HG03457 (cell line): ENCODE data around the gene PLA2G2C.
"Not testable (repeated sequence)": the region's sequence is repeated elsewhere in the genome, so short reads cannot be mapped to it uniquely, and the experiment has no call there.

Source experiments
- ATAC-seq: cut with Tn5 transposase; IDR thresholded peaks from one replicate; pipeline ENCODE4 v1.9.1; 2021; ENCODE audit warnings: moderate number of reproducible peaks; ENCODE audit not compliant: unreplicated experiment

PLA2G2C gene

DNA sequence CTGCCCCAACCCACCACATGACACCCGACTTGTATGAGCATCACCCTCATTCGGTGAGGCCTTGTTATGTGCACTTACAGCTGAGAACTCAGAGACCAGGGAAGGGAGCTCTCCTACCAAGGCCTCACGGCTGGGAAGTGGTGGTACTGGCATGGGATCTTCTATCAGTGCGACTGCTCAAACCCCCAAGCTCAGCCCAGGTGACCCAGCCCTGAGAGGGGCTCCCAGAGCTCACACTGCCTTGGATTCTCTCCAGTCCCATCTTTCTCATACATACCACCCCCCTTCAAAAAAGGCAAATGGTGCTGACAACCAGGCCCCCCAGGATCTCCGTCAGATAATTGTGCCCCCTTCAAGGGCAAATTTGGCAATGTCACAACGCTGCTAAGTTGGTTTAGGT, 48.0 kb downstream of the PLA2G2C start:
- ATAC-seq = no peak

DNA sequence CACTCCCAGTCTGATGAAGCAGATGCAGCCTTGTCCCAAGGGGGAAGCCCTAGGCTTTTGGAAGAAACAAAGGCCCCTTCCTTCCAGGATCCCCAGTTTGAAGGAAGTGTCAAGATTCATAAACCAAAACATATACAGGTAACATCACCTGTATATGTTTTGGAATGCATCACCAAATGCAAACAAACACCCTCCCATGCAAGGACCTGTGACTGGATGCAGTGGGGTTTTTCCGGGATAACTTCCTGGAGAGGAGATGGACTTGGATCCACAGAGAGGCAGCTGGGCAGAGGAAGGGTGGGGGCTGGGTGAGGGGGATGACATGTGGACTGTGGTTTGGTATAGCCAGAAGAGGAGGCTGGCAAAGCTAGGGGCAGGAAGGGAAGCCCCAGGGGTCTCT, 48.7 kb downstream of the PLA2G2C start:
- no peak for ATAC-seq

DNA sequence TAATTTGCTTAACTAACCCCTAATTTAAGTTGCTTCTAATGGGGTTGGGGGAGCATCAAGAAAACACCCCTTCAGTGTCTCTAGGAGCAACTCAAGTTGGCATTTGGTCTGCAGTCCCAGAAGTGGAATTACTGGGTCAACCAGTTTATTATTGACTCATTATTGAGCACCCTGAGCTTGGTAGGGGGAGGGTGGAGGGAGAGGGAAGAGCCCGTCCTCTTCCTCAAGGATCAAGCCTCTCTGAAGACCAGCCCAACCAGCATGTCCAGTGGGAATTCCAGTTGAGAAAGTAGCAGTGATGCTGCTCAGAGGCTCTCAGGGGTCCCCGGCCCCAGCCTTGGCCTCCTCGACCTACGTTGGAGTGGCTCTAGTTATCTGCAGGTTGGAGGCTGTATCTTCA, 49.3 kb downstream of the PLA2G2C start:
- no peak for ATAC-seq

DNA sequence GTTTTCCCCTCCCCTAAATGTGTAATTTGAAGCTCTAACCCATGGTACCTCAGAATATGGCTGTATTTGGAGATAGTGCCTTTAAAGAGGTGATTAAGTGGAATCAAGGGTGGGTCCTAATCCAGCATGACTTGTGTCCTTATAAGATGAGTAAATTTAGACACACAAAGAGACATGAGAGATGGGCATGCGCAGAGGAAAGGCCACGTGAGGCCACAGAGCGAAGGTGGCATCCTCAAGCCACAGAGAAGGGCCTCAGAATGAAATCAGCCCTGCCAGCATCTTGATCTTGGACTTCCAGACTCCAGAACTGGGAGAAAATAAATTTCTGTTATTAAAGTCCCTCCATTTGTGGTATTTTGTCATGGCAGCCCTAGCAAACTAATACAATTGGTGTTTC, 50.1 kb downstream of the PLA2G2C start:
- no peak for ATAC-seq

DNA sequence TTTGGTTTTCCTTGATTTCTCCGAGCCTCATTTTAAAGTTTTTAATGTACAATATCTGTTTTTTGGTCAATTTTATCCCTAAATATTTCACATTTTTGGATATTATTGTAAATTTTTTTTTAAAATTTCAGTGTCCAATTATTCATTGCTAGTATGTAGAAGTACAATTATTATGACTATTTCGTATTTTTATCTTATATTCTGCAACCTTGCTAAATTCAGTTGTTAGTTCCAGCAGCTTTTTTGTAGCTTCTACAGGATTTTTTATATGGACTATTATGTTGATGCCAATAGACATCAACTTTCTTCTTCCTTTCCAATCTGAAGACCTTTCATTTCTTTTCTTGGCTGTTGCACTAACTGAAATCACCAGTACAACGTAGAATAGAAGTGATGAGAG, 51.3 kb downstream of the PLA2G2C start:
- no peak for ATAC-seq

DNA sequence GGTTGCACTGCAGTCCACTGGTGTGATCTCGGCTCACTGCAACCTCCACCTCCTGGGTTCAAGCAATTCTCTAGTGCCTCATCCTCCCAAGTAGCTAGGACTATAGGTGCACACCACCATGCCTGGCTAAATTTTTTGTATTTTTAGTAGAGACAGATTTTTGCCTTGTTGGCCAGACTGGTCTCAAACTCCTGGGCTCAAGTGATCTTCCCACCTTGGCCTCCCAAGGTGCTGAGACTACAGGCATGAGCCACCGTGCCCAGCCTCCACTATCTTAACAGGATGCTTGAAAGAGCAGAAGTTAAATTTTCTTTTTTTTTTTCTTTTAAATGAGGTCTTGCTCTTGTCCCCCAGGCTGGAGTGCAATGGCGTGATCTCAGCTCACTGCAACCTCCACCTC, 55.8 kb downstream of the PLA2G2C start:
- not testable (repeated sequence) for ATAC-seq

DNA sequence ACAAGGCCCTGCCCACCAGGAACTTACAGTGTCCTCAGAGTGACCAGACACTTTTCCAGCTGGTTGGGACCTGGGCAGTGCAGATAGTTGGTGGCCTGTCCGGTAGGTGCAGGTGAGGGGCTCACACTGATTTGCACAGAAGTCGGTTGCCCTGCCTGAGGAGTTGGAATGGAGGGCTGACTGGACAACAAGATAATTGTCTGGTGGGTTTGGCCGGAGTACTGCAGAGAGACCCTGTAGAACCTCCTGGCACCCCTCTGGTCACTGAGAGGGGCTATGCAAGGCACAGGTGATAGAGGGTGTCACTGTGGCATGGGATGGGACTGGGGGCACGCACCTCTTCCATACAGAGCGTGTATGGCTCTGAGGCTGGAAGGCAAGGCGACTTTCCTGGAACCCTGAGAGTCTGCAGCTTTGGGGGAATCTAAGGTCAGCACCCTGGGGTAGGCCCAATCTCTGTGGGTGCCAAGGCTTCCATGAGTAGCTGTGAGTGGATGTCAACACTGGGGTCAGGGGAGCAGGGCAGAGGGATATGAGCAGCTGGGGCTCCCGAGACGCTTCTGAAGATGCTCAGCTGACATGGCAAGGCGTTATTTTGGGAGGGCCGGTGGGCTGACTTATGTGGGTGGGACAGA, 59.4 kb downstream of the PLA2G2C start:
- no peak for ATAC-seq

DNA sequence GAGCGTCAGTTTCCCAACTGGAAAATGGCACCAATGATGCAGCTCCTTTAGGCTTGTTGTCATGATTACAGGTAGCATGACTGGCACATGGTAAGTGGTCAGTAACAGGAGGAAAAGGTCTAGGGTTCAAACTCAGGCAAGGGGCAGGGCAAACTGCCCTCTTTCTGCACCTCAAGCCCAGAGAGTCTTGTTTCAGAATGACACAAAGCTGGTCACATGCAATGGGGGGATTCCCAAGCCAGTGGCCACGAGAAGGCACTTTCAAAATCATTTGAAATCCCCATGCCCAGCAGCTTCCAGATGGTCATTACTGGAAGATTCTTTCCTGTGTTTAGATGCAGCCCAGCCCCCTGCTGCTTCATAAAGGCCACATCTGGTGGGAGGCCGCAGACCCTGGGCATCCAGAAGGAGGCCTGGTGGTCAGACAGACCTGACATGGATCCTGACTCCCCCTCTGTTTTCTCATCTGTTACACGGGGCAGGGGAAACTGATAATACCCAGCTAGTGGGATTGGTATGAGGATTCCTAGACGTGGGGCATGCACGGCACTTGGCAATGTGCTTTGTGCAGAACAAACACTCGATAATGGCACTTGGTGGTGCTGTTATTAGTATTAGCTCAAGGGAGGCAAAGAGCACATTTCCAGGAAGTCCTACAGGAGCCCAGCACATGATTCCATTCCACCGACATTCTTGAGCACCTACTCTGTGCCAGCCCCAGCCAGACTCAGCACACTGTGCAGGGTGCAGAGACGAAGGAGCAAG, 60.1 kb downstream of the PLA2G2C start:
- ATAC-seq = no peak

DNA sequence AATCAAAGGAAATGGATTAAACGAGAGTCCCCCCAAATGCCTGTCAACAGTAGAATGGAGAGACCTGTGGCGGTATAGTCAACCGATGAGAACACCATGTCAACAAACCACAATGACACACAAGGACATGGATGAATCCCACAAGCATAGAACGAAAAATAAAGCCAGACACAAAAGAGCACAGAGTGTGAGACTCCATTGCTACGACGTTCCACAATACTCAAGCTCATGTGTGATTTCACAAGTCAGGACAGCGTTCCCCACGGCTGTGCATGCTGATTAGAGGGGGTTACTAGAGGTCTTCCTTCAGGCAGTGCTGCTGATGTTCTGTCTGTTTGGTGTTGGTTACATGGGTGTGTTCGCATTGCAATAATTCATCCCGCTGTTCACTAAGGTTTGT, 61.2 kb downstream of the PLA2G2C start:
- no peak for ATAC-seq

DNA sequence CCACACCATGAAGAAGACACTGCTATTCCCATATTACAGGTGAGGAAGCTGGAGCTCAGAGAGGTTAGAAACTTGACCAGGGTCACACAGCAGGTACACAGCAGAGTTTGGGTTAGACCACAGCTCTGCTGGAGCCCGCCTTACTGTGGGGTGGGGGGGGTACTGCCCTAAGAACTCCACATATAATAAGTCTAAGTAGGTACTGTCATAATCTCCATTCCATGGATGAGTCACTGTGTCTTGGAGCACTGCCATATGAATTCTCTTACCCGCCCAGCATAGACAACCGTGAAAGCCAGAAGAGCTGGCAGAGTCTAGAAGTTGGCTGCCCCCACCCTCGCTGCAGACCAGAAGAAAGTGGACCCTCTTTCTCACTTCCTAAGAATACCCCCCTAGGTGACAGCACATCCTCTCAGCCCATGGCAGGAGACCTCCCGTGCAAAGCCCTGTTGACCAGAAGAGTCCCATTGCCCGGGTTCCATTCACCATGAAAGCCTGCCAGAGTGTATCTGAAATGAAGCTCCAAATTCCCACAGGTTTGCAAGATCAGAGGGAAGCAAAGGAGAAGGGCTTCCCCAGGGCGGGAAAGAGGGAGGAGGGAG, 61.8 kb downstream of the PLA2G2C start:
- no peak for ATAC-seq

DNA sequence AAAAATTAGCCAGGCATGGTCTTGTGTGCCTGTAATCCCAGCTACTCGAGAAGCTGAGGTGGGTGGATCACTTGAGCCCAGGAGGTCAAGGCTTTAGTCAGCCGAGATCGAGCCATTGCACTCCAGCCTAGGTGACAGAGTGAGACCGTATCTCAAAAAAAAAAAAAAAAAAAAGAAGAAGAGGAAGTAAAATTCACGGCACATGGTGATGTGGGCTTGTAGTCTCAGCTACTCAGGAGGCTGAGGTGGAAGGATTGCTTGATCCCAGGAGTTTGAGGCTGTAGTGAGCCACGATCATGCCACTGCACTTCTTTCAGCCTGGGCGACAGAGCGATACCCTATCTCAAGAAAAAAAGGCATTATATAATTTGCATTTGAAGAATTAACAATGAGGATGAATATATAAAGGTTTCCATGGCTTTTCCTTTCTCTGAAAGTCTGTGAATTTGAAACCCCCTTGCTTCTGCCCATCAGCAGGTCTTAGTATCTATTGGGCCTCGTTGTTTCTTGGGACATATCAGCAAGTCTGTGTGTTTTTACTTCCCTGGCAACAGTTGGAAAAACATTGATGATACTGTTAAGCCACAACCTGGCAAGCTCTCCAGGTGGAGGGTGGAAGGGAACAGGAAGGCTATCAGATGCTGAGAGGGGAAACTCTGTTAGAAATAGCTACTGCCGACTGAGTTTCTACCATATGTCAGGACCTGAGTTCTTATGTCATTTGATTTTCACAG, 62.4 kb downstream of the PLA2G2C start:
- no peak for ATAC-seq

DNA sequence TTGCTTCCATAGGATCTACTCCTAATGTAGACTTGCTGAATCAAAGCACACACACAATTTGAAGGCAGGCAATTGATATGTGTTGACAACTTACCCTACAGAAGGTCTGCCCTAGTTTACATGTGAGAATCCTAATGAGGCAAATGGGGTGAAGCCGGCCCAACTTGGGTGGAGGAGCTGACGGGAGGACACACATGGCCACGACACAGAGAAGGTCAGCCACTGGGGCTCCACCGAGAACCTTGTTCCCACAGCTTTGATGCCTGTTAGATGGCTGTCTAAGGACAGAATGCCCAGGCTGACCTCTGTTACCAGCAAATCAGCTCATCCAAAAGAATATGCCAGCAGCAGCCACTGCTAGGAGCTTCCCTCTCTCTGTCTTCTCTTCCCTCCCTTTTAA, 65.5 kb downstream of the PLA2G2C start:
- ATAC-seq = no peak

DNA sequence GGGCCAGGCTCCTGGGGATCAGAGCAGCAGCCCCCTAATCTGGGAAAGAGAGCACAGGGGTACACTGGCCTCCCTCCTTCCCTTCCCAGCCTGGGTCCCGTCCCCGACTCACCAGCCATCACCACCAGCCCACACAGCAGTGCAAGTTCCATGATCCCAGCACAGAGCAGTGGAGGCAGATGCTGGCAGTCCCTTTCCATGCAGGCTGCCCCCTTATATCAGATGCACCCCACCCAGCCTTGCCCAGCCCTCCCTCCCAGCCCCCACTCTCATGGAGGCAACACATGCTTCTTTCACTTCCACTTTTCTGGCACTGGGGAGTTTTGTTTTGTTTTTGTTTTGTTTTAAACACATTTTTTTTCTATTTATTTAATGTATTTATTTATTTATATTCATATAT, 67.0 kb downstream of the PLA2G2C start, which contains the start of gene PLA2G2D:
TSS of gene PLA2G2D (minus strand) at position 190 of the 400 bp plus-strand sequence. CDS start at position 152, 38 bp downstream.
- ATAC-seq = no peak

DNA sequence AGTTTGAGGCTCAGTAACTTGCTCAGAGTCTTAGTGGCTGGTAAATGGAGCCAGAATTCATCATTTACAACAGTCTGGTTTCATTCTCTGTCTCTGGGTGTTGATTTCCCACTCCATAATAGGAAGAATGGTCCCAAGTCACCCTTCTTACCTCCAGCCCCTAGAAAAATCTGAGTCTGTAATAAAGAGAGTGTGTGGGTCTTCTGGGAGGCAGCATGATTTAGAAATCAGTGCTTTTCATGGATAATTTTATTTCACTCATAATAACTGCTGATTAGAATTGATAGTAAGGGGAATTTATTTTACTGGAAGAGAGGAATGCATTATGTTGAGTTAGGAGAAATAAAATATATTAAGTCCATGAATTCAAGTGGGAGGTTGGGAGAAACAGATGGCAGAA, 69.1 kb downstream of the PLA2G2C start:
- no peak for ATAC-seq

DNA sequence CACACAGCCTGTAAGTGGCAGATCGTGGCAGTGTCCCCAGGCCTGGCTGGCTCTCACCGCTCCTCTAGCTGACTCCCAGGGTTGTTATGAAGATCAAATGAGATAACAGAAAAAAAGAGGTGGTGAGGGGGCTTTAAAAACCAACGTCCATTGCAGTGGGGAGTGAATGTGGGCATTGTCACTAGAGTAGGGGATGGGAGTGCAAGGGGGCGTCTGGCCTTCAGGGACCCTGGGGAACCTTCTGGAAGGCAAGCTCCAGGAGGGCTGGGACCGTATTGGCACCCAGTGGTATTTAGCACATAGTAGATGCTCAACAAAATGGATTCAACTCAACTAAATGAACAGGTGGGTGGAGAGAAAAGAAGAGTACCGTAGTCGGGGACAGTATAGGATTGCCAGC, 70.4 kb downstream of the PLA2G2C start:
- ATAC-seq = no peak

DNA sequence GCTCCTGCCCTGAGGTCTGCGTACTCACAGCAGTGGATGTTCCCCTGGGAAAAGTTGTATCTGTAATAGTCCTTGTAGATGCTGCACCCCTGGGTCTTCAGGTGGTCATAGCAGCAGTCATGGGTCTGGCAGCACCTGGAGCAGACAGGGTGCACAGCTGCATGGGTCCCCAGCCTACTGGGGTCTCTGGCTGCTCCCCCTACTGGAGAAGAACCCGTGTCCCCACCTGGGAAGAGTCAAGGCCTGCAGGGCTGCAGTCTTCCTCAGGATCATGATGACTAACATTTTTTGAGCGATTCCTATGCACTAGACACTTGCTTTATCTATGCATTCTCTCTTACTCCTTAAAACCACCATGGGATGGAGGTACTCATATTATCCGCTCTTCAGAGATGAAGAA, 70.8 kb downstream of the PLA2G2C start:
- no peak for ATAC-seq

DNA sequence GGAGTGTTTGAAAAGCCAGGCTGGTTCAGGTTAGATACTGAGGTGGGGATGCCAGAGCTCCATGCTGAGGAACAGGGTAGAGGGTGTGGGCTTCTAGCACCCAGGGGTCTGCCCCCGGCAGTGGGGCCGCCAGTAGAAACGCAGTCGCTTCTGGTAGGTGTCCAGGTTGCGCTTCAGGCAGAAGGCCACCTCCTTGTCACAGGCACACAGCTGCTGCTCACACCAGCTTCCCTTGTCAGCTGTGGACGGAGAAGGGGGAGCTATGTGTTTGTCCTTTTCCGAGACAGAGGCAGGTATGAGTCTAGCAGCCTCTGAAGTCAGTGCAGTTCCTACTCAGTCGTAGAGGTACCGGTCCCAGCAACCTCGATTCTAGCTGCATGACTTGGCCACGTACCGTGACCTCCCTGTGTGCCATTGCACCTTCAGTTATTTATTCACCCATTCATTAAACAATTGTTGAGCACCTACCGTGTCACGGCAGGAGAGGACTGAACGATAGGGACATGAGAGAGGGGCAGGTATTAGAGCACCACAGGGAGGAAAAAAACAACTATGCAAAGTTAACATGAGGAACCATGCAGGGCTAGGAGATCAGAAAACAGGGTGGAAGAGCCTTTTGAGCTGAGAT, 72.2 kb downstream of the PLA2G2C start:
- ATAC-seq = no peak
